SH-SY5Y (cell line): ENCODE data around the gene TMEM74B.

Source experiments
- GATA2 ChIP-seq: IDR thresholded peaks from 2 replicates; pipeline ENCODE4 v1.6.1; 2011; ENCODE audit warnings: mild to moderate bottlenecking, low read depth, low read length
- GATA3 ChIP-seq: IDR thresholded peaks from 2 replicates; pipeline ENCODE4 v1.6.1; 2011; ENCODE audit warnings: low read depth, mild to moderate bottlenecking, low read length, moderate library complexity

GRCh38 chr20:1225783-1226654 is 41.2 kb upstream of the TMEM74B start, which contains the start of gene RAD21L1:
- TF ChIP-seq GATA2: no peak
- TF ChIP-seq GATA3: no peak
